ENCODE measurements around the gene HOXD9.

- TF ChIP-seq CTCF (IDR thresholded peaks at IDR 0.05 in 8 of 11, conservative IDR thresholded peaks at IDR 0.05 in 3 of 11) (no peak), POLR2A (IDR thresholded peaks at IDR 0.05) (no peak)
These were observed 30.0 kb downstream of the HOXD9 start for GRCh38 chr2:176152350-176153181.

Data from spleen (tissue), 7 donors.